GM12891 (cell line): ENCODE measurements around the gene GDPD4.

ENCODE experiments used
- PAX5 ChIP-seq: IDR thresholded peaks from 2 replicates; pipeline ENCODE4 v1.6.1; 2011; ENCODE audit warnings: low read length, moderate library complexity, mild to moderate bottlenecking; ENCODE audit not compliant: insufficient read depth, severe bottlenecking
- POLR2A ChIP-seq: IDR thresholded peaks from 2 replicates; pipeline ENCODE4 v1.6.1; 2011; ENCODE audit warnings: low read depth, low read length, control low read depth
- POLR2AphosphoS5 ChIP-seq: IDR thresholded peaks from 2 replicates; pipeline ENCODE4 v1.6.1; 2011; ENCODE audit warnings: low read depth, low read length, control low read depth
- POU2F2 ChIP-seq: IDR thresholded peaks from 2 replicates; pipeline ENCODE4 v1.6.1; 2011; ENCODE audit warnings: low read depth, mild to moderate bottlenecking, control low read depth, low read length, moderate library complexity
- SPI1 ChIP-seq: IDR thresholded peaks from 2 replicates; pipeline ENCODE4 v1.6.1; 2011; ENCODE audit warnings: low read depth, low read length, control low read depth
- TAF1 ChIP-seq: IDR thresholded peaks from 2 replicates; pipeline ENCODE4 v1.6.1; 2011; ENCODE audit warnings: low read depth, low read length, control low read depth

- TF ChIP-seq POLR2AphosphoS5 (no peak), POLR2A (no peak), PAX5 (no peak), SPI1 (no peak), TAF1 (no peak), POU2F2 (no peak)
Measured at GRCh38 chr11:77211040-77211451, 90.4 kb downstream of the GDPD4 start.
